Activated CD8-positive, alpha-beta memory T cell treated with anti-CD3 and anti-CD28 coated beads, Interleukin-2, amount 50 U/mL, for 24 hours (primary cell): ENCODE data around the gene ANAPC16.
"Not testable (repeated sequence)": the region's sequence is repeated elsewhere in the genome, so short reads cannot be mapped to it uniquely, and the experiment has no call there.

Experiments
- DNase-seq: peaks from one replicate; pipeline ENCODE4 v3.0.0-alpha.2; 2020; ENCODE audit errors: extremely low read depth

Gene ANAPC16

DNA sequence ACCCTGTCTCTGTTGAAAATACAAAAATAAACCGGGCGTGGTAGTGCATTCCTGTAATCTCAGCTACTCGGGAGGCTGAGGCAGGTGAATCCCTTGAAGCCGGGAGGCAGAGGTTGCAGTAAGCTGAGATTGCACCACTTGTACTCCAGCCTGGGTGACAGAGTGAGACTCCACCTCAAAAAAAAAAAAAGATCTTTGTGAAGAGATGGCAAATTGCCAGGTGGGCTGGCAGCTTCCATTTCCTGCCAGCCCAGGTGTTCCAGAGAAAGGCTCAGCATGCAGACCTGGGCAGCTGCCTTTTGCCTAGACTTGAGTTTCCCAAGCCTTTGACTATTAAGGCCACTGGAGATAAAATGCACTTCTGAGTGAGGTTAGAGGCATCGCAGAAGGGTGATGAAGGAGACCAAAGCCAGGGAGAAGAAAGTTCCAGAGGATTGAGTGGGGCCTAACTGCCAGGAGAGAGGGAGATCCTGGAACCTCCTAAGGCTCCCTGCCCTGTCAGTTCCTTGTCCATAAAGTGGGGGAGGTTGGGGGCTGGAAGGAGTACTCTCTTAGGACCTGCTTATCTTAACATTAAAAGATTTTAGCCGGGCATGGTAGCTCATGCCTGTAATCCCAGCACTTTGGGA lies 47.9 kb downstream of the ANAPC16 start:
- DNase-seq: no peak

DNA sequence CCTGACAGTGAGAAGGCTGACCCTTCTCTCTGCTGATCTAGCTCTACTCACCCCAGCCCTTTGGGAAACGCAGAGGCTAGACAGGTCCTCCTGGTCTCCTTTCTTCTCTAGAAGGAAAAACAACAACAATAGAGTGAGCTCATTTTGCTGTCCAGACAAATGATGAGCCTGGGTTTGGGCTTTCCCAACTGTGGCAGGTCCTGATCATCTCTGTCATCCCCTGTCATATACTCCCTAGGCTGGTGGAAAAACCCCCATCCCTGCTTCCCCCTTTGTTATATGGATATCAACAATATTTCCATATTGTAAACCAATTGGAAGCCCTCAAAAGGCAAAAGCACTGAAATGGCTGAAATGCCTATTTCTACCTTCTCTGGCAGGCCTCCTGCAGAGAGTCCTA lies 48.7 kb downstream of the ANAPC16 start:
- DNase-seq: no peak

DNA sequence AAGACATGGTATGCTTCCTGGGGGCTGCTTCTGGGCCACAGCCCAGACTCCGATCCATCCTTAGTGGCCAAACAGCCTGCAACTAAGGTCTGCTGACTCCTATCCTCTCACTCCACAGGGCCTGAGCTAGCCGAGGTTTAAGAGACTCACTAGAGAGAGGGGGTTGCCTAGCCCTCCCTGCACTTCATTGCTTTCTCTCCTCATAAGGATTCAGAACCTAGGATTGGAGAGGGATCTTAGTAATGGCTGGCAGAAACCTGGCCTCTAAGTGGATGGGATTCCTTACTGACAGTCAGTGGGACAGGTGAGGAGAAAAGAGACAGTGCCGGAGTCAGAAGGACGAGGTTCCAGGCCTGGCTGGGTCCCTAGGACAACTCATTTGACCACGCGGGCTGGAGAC lies 49.7 kb downstream of the ANAPC16 start:
- DNase-seq: no peak

DNA sequence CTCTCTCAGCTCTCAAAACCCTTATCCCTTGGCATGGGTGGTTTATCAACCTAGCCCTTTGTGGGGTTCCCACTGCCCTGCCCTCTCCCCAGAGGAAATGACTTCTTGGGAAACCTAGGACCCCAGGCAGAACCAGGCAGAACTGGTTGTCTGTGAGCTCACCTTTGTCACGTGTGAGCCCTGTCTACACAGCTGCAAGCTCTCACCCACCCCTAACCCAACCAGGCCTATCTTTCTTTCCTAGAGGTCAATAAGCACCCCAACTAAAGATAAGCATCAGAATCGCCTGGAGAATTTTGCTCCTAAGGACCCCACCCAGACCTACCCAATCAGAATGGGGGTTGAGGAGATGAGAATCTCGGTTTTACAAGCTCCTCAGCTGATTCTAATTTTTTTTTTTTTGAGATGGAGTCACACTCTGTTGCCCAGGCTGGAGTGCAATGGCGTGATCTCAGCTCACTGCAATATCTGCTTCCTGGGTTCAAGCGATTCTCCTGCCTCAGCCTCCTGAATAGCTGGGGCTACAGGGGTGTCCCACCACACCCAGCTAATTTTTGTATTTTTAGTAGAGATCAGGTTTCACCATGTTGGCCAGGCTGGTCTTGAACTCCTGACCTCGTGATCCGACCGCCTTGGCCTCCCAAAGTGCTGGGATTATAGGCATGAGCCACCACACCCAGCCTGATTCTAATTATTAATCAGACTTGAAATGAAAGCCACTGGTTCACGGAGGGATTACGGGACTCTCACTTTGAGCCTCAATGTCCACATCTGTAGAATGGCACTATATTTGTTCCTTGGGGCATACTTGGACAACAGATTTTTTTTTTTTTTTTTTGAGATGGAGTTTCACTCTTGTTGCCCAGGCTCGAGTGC lies 50.4 kb downstream of the ANAPC16 start:
- DNase-seq: no peak

DNA sequence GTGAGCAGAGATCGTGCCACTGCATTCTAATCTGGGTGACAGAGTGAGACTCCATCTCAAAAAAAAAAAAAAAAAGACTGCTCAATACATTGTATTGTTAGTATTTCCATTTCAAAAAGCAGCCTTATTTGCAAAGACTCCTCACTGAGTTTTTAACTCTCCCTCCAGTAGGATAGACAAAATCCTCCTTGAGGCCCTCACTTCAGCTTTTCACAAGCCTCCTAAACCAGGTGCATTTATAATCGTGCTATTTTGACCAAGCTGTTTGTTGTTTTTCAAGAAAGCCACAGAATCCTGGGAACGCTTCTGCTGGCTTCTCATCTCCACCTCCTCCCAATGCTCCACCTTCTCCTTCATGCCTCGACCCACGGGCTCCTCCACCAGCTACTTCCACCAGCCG lies 51.6 kb downstream of the ANAPC16 start:
- no peak for DNase-seq

DNA sequence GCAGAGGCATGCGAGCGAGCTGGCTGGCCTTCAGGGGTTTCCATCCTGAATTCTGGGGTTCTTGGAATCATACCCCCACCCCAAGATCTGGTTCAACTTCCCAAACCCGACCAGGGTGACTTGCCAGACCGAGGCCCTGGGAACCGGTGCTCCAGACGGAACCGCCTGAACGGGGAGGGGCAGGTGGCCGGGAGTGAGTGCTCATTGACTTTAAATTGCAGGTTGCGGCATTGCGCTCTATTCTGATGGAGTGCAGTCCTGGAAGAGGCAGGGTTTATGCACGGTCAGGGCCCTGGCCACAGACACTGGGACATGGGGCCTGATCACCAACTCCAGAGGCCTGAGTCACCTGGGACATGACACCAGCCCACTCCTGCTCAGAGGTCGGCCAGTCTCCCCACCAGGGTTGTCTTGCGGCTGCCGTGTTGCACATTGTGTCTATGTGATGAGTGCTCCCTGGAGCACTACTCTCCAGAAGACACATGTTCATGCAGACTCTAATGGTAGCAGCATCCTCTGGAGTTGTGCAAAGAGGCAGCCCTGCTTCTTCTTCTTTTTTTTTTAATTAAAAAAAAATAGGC lies 52.1 kb downstream of the ANAPC16 start:
- DNase-seq: no peak

DNA sequence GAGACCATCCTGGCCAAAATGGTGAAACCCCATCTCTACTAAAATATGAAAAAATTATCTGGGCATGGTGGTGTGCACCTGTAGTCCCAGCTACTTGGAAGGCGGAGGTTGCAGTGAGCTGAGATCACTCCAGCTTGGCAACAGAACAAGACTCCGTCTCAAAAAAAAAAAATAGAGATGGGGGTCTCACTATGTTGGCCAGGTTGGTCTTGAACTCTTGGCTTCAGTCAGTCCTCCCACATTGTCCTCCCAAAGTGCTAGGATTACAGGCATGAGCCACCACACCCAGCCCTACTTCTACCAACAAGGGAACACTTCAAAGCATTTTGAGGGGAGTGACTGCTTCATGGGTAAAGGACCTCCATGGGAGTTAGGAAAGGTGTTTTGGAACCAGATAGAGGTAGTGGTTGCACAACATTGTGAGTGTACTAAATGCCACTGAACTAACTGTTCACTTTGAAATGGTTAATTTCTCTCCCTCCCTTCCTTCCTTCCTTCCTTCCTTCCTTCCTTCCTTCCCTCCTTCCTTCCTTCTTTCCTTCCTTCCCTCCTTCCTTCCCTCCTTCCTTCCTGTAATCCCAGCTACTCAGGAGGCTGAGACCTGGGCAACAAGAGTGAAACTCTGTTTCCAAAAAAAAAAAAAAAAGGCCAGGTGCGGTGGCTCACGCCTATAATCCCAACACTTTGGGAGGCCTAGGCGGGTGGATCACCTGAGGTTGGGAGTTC lies 52.8 kb downstream of the ANAPC16 start:
- DNase-seq: not testable (repeated sequence)

DNA sequence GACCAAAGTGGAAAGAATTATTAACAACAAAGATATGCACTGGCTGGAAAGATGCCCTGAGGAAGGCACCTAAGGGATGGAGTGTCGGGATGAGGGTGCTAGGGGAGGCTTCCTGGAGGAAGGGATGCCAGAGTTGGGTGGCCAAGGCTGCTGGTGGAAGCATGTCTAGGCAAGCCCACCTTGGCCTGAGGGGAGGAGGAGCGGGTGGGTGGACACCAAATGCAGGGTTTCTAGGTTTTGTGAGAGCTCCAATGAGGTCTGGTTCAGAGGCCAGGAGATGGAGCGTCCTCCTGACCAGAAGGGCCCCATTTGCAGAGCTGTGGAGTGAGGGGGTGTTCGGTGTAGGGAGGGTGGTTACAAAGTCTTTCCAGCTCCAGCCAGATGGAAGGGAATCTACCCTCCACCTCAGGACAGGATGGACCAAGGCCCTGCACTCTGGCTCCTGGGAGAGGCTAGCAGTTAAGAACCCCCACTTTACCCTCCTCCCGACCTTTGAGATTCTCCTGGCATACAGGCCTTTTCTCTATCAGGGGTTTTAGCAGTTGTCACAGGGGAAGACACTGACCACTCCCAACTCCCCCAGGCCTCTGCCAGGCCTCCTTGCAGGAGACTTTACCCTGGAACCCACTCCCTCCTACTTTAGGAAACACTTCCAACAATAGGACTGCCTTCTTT lies 54.9 kb downstream of the ANAPC16 start:
- no peak for DNase-seq

DNA sequence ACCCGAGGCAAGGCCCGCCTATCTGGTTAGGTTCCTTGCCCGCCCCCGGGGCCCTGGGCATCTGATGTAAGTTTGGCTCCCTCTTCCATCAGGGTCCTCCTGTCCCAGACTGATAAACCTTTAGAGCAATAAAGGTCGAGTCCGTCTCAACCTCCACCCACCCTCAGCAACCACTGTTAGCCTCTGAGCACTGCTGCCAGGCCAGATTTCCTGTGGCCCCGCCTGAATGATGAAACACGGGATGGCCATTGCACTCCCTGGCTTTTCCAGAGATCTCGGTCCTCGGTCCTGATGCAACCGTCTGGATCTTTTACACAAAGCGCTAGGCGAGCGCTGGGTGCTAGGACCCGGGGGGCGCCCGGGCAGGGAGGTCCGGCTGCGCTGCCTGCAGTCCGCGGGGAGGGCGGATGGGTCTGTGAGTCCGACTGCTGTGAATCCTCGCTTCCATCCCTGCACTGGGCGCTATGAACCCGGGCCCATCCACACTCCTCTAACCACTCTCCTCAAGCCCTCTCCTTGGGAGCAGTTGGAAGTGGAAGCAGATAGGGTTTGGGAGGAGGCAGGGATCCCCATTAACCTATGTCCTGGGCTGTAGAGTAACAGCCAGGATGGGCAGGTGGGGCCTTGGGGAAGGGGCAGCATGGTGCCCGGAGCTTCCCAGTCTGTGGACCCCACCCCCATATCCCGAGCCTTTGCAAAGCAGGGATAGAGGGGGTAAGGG lies 57.0 kb downstream of the ANAPC16 start:
- no peak for DNase-seq

DNA sequence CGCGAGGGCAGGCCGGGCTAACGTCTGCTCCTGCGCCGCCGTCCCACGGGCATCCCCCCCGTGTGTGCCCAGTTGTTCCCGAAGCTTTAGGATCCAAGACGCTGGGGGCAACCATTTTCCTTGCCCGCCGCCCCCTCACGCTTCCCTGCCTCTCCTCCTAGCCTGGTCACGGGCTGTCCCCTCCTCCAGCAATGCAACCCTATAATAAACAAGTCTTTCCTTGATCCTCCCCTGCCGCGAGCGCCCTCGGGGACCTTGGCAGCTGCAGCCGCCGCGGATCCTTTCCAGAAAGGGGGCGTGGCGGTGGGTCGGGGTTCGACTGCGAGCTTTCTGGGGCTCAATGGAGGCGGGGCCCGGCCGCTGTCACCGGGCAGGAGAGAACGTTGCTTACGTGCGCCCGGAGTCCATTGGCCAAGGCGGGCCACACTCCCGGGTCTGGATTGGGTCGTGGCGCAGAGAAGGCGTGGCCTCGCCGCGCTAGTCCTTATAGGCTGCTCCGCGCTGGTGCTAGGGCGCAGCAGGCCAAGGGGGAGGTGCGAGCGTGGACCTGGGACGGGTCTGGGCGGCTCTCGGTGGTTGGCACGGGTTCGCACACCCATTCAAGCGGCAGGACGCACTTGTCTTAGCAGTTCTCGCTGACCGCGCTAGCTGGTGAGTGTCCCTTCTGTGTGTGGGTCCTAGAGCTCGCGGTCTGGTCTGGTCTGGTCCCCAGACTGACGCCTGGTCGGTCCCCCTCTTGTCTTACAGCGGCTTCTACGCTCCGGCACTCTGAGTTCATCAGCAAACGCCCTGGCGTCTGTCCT lies 57.8 kb downstream of the ANAPC16 start, which contains the start of gene DDIT4:
TSS of gene DDIT4 (plus strand) at position 515 of the 803 bp plus-strand sequence. CDS start 293 bp downstream, outside the sequence.
- DNase-seq: peak; percentile 95

DNA sequence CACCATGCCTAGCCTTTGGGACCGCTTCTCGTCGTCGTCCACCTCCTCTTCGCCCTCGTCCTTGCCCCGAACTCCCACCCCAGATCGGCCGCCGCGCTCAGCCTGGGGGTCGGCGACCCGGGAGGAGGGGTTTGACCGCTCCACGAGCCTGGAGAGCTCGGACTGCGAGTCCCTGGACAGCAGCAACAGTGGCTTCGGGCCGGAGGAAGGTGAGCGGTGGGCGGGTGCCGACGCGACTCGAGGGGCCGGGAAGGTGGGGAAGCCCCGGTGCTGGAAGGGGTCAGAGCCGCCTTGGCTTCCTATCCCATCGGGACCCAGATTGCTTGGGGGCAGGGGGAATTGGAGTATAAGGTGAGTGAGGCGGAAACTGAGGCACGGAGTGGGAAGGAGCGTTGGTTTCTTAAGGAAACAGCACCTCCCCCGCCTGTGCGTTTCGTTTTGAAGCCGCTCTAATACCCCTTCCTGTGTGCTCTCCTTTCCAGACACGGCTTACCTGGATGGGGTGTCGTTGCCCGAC lies 58.5 kb downstream of the ANAPC16 start:
- no peak for DNase-seq

DNA sequence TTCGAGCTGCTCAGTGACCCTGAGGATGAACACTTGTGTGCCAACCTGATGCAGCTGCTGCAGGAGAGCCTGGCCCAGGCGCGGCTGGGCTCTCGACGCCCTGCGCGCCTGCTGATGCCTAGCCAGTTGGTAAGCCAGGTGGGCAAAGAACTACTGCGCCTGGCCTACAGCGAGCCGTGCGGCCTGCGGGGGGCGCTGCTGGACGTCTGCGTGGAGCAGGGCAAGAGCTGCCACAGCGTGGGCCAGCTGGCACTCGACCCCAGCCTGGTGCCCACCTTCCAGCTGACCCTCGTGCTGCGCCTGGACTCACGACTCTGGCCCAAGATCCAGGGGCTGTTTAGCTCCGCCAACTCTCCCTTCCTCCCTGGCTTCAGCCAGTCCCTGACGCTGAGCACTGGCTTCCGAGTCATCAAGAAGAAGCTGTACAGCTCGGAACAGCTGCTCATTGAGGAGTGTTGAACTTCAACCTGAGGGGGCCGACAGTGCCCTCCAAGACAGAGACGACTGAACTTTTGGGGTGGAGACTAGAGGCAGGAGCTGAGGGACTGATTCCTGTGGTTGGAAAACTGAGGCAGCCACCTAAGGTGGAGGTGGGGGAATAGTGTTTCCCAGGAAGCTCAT lies 59.0 kb downstream of the ANAPC16 start:
- no peak for DNase-seq

DNA sequence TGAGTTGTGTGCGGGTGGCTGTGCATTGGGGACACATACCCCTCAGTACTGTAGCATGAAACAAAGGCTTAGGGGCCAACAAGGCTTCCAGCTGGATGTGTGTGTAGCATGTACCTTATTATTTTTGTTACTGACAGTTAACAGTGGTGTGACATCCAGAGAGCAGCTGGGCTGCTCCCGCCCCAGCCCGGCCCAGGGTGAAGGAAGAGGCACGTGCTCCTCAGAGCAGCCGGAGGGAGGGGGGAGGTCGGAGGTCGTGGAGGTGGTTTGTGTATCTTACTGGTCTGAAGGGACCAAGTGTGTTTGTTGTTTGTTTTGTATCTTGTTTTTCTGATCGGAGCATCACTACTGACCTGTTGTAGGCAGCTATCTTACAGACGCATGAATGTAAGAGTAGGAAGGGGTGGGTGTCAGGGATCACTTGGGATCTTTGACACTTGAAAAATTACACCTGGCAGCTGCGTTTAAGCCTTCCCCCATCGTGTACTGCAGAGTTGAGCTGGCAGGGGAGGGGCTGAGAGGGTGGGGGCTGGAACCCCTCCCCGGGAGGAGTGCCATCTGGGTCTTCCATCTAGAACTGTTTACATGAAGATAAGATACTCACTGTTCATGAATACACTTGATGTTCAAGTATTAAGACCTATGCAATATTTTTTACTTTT lies 59.7 kb downstream of the ANAPC16 start:
- no peak for DNase-seq

DNA sequence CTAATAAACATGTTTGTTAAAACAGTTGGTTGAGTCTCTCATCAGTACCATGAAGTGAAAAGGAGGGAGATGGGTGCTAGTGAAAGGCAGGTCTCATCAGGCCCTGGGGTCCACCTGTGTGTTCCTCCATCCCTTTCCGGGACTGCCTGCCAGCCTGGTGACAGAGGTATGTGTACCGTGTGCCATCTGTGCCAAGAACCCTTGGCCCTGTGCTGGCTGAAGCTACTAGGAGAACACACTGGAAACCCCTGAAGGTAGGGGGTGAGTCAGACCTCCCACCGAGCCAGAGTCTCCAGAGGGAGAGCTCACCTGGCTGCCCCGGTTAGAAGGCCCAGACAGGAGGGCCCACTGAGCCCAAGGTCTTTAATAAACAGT lies 60.2 kb downstream of the ANAPC16 start:
- no peak for DNase-seq

DNA sequence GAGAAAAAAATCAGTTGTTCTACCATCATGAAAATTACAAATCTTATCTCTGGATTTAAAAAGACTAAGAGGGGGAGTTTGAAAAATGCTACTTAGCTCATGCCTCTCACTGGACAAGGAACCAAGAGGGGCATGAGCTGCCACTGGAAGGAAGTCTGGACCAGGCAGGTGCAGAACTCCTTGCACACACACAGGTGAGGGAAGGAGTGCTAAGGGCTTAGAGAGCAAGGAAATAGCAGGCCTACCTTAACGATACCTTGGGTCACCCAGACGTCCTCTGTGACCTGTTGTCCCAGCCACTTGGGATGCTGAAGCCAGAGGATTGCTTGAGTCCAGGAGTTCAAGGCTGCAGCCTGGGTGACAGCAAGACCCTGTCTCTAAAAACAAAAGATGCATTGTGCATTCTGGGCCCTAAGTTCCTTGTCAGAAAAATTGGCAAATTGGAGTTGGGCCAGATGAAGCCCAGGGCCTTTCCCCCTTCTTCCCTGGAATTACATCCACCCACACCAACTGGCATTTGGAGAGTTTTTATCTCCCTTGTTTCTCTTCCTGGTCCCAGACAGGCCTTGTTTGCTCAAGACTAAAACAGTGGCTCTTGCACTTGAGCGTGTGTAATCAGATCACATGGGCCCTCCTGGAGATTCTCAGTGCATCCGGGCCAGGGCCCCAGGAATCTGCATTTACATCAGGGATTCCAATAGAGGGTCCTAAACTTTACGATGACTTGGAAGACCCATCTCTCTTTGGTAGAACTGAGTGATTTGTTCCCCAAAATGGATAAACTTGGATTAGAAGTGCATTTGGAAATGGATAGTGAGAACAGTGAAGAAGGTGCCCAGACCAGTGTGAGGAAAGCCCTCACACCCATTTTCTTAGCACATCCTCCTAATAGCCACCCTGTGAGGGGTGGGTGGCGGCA lies 60.9 kb downstream of the ANAPC16 start:
- DNase-seq: no peak

DNA sequence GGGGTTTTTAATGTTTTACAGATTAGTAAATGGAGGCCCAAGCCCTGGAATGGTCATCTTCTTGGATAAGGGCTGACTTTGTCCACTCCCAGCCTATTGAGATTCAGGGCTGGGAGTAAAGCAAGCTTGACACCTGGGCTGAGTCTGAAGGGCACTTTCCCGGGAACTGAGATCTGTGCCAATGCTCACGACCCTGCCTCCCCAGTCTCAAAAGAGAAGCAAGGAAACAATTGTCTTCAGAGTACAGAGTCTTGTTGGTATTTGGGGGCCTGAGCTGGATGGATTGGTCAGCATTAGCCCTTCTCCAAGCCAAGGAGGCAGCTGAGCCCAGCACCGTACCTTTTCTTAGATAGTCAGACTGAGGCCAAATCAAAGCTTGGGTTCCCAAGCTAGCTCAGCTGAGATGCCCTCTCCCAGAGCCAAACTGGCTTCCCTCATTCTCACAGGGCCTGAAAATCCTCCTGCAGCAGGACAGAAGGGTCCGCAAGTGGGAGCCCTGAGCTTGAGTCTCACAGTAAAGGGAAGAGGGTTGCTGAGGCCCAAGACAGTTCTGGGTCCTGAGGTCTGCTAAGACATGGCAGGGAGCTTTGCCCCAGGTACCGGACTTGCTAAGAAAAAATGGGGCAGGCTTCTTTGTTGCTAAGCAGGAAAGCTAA lies 61.7 kb downstream of the ANAPC16 start:
- no peak for DNase-seq

DNA sequence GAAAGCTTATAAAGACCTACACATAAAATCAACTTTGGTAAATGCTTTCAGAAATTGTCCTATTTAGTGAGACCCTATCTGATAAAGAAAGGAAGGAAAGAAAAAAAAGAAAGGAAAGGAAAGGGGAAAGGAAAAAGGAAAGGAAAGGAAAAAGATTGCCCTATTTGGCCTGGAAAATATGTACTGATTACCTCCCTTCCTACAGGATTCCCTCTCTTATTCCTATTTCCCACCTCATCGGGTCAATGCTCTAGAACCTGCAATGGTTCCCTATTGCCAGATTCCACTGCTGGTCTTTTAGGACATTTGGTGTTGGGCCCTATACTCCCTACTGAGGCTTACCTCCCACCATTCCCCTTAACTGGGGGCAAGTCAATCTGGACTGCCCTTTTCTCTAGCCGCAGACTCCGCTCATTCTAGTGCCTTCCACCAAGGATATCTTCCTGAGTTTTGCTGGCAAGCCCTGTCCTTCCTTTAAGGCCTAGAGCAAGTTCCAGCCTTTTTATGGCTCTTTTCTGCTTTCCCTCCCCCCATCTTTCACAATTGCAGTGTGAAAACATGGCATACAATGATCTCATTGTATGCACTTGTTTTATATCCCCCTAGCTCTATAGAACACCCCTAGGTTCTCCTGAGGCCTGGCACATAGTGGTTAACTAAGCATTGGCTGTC lies 62.3 kb downstream of the ANAPC16 start:
- DNase-seq: no peak
